ENCODE data around the gene SLC43A2. TPM values are rescaled to one million over a fixed set of nuclear protein-coding genes. Genes with fewer than 3 reads are reported as not detected.
A peak's percentile ranks its signal among the peaks of the same experiment; 100 is the strongest.

The SLC43A2 gene
- total RNA-seq, 6 experiments from 2014 or later = 1.4 to 8.9 (median 5.1) TPM

GRCh38 chr17:1546292-1546922 is 82.2 kb downstream of the SLC43A2 start:
- peak overlapping the region; percentile 33 to 78 (median 52) for H3K27ac ChIP-seq
- DNase-seq = peak in 2 of 3 donors; percentile 62 to 73
- H3K9me3 ChIP-seq = no peaks in the 10 kb centered on the region
- H3K27me3 ChIP-seq = no peaks in the 10 kb centered on the region
- no peak for TF ChIP-seq POLR2A (IDR thresholded peaks at IDR 0.05)
- TF ChIP-seq, protein P1, sequence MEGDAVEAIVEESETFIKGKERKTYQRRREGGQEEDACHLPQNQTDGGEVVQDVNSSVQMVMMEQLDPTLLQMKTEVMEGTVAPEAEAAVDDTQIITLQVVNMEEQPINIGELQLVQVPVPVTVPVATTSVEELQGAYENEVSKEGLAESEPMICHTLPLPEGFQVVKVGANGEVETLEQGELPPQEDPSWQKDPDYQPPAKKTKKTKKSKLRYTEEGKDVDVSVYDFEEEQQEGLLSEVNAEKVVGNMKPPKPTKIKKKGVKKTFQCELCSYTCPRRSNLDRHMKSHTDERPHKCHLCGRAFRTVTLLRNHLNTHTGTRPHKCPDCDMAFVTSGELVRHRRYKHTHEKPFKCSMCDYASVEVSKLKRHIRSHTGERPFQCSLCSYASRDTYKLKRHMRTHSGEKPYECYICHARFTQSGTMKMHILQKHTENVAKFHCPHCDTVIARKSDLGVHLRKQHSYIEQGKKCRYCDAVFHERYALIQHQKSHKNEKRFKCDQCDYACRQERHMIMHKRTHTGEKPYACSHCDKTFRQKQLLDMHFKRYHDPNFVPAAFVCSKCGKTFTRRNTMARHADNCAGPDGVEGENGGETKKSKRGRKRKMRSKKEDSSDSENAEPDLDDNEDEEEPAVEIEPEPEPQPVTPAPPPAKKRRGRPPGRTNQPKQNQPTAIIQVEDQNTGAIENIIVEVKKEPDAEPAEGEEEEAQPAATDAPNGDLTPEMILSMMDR (IDR thresholded peaks at IDR 0.05) = no peak
- no peak overlapping the region for H3K4me3 ChIP-seq
- intact Hi-C loops (cut with DNase I) = no loop called here
- H3K36me3 ChIP-seq = peaks cover 2 to 32% (median 14%) of the 10 kb centered on the region in 4 donors
- peak; percentile 78 to 87 (median 84) for ATAC-seq
- WGBS (ENCODE audit: insufficient coverage, low coverage, low lambda C conversion rate, missing lambda C conversion rate) = 55% methylated on average over 6 of the region's 6 CpGs
- H3K4me1 ChIP-seq = peaks cover 0 to 25% (median 10%) of the 10 kb centered on the region in 4 donors

DNA sequence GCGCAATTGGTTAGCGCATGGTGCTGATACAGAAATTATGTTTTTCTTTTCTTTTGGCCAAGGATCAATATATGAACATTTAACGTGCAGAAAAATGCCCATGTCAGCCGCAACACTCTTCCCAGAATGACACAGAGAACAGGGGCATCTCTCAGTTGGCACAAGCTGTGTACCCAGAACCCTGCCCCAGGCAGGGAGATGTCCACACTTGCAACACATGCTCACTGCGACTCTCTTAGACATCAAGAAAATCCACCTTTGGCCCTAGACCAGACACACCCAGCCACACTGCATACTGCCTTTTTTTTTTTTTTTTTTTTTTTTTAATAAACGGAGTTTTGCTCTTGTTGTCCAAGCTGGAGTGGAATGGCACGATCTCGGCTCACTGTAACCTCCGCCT is 83.0 kb downstream of the SLC43A2 start:
- no peak for TF ChIP-seq POLR2A (IDR thresholded peaks at IDR 0.05)
- TF ChIP-seq, protein P1 (IDR thresholded peaks at IDR 0.05) = no peak
- WGBS (ENCODE audit: insufficient coverage, low coverage, low lambda C conversion rate, missing lambda C conversion rate) = 43% methylated on average over 8 of the region's 9 CpGs
- intact Hi-C loops (cut with DNase I) = no loop called here
- Histone ChIP-seq H3K4me3 (no peak overlapping the region), H3K9me3 (no peaks in the 10 kb centered on the region), H3K27ac (peak overlapping the region; percentile 33 to 78 (median 52)), H3K4me1 (peaks cover 0 to 25% (median 10%) of the 10 kb centered on the region in 4 donors), H3K36me3 (peaks cover 2 to 34% (median 16%) of the 10 kb centered on the region in 4 donors), H3K27me3 (no peaks in the 10 kb centered on the region)
- ATAC-seq = peak; percentile 73 to 87 (median 81)
- DNase-seq = peak in 2 of 3 donors; percentile 65 to 77

DNA sequence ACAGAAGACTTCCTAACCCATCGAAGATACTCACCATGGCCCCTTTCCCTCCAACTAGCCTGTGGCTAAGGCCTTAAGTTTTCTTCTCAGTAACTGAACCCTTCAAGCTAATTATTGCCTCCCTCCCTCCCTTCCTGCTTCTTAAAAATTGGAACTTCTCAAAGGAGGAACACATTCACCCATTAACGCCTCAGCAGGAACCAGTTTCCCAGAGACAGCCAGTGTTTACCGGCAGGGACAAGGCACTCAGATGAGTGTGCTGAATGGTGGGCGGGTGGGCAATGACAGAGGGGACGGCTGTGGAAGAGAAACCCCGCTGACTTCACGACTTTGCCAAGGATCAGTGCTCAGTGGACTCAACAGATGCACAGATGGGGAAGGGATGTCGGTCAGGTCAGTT is 86.3 kb downstream of the SLC43A2 start:
- ATAC-seq = no peak
- WGBS (ENCODE audit: insufficient coverage, low coverage, low lambda C conversion rate, missing lambda C conversion rate) = 77% methylated on average over 6 of the region's 8 CpGs

DNA sequence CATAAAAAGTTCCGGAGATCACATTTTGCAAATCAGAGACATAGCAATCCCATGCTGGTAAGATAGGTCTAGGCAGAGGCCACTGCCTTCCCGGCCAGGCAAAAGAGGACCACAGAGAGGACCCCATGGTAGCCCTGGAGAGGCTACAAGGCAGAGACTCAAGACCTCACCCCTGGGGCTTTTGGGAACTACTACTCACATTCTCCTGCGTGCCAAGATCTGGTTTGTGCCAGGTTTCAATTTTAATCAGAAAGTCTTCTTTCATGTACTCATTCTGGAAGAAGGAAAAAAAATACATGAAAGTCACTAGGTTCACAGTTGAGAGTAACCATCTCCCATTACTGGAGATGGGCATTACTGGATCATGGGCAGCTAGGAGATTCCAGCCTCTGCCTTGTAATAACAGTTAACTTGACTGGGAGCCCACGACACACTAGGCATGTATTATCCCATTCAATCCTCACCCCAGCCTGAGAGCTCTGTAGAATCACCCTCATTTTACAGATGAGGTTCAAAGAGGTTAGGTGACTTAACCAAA is 87.2 kb downstream of the SLC43A2 start:
- TF ChIP-seq POLR2A (IDR thresholded peaks at IDR 0.05) = no peak
- TF ChIP-seq, protein P1 (IDR thresholded peaks at IDR 0.05) = no peak
- intact Hi-C loops (cut with DNase I) = no loop called here
- Histone ChIP-seq H3K4me3 (no peak overlapping the region), H3K27me3 (no peaks in the 10 kb centered on the region), H3K9me3 (no peaks in the 10 kb centered on the region), H3K36me3 (peaks cover 4 to 49% (median 21%) of the 10 kb centered on the region in 4 donors), H3K4me1 (peaks cover 0 to 21% (median 9%) of the 10 kb centered on the region in 4 donors), H3K27ac (no peak overlapping the region)
- ATAC-seq (no peak), DNase-seq (no peak)
- 81% methylated on average over 4 of the region's 4 CpGs for WGBS (ENCODE audit: insufficient coverage, low coverage, low lambda C conversion rate, missing lambda C conversion rate)

More for the DNA sequence above, 86.3 kb downstream of the SLC43A2 start:
- Histone ChIP-seq H3K27me3 (no peaks in the 10 kb centered on the region), H3K36me3 (peaks cover 4 to 47% (median 21%) of the 10 kb centered on the region in 4 donors), H3K9me3 (no peaks in the 10 kb centered on the region), H3K27ac (no peak overlapping the region), H3K4me1 (peaks cover 0 to 25% (median 10%) of the 10 kb centered on the region in 4 donors), H3K4me3 (no peak overlapping the region)
- intact Hi-C loops (cut with DNase I) = no loop called here
- TF ChIP-seq POLR2A (IDR thresholded peaks at IDR 0.05) = no peak
- TF ChIP-seq, protein P1 (IDR thresholded peaks at IDR 0.05) = no peak
- no peak for DNase-seq

Data from right lobe of liver (tissue), 6 donors.